Right lobe of liver (tissue), 4 donors: ENCODE results near the gene INPP4B.

Source experiments
- POLR2A ChIP-seq: fragments of 450-650 bp; IDR thresholded peaks from one replicate; pipeline ENCODE4 v1.6.1; 2017; ENCODE audit warnings: antibody characterized with exemption, mild to moderate bottlenecking
- TF ChIP-seq, protein P1 (sequence below), 4 donors: fragments of 200-600 bp in 3 of 4; fragments of 450-650 bp in 1 of 4; IDR thresholded peaks; one replicate each; pipeline versions ENCODE4 v1.5.1 to v1.8.0; 2016 to 2022; ENCODE audit warnings: antibody characterized with exemption in 4 of 4, mild to moderate bottlenecking in 2 of 4
- donor health status: DM: no; HTN: no; CAD: no.
- donor health status: DM: no; HTN: no; CAD: no.
- donor health status: DM: no; HTN: yes; CAD: no.

DNA sequence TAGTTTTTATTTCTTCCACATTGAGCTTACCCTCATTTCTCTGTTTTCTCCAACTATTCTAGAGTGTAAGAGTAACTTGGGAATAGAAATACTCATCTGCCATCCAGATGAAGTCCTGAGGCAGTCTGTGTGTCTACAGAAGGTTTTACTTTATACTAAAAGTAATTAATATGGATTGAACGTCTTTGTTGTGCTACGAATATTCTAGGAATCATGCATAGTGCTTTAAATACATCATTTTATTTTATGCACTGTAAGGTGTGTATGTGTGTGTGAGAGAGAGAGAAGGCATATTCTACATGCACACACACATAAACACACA, 305.7 kb downstream of the INPP4B start:
- TF ChIP-seq, protein P1, sequence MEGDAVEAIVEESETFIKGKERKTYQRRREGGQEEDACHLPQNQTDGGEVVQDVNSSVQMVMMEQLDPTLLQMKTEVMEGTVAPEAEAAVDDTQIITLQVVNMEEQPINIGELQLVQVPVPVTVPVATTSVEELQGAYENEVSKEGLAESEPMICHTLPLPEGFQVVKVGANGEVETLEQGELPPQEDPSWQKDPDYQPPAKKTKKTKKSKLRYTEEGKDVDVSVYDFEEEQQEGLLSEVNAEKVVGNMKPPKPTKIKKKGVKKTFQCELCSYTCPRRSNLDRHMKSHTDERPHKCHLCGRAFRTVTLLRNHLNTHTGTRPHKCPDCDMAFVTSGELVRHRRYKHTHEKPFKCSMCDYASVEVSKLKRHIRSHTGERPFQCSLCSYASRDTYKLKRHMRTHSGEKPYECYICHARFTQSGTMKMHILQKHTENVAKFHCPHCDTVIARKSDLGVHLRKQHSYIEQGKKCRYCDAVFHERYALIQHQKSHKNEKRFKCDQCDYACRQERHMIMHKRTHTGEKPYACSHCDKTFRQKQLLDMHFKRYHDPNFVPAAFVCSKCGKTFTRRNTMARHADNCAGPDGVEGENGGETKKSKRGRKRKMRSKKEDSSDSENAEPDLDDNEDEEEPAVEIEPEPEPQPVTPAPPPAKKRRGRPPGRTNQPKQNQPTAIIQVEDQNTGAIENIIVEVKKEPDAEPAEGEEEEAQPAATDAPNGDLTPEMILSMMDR (IDR thresholded peaks at IDR 0.05): no peak
- no peak for TF ChIP-seq POLR2A
